Measurements from ENCODE around the gene LAMA2. TPM values are rescaled to one million over a fixed set of nuclear protein-coding genes. Genes with fewer than 3 reads are reported as not detected.

The LAMA2 gene
- total RNA-seq, 3 donors from 2014 or later (not counting 1 experiment from before 2014, with no cell fraction given) = 2.1 to 5.3 (median 3.6) TPM

DNA sequence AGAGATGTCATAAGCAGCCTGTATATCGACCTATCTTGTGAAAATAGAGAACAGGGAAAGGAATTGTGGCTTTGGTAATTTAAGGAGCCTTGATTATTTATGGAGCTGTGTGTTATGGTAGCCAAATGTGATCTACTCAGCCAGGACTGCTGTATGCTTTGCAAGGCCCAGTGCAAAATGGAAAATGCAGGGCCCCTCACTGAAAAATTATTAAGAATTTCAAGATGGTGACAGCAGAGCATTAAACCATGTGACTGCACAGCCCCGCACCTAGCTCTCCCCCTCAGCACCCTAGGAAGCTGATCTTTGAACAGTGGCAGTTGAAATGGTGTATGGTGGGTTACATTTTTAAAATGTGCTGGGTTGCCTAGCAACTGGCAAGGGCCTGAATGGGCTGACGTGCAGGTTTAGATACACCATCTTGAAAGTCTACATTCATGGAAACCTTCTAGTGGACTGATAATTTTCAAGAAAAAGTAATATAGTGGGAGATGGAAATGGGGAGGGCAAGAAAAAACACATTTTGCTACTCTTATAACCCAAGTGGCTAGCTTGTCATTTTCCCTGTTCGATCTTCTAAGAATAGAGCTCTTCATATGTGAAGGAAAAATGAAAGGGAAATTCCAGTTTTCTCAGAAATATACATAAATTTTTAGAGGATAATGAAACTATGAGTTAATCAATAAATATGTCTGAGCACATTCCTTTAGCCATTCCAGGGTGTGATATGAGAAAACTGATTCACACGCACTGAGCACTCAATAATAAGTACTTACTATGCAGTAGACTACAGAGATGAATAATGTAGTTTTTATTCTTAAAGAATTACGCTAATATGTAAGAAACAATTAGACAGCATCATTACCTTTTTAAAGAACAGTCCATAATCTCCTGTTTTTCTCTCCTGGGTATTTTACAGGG, 619.1 kb downstream of the LAMA2 start:
- Mint-ChIP-seq H3K36me3 (no peaks in the 10 kb centered on the region), H3K27me3 (ENCODE audit: low read depth in 2 of 2) (peaks cover 3 to 6% of the 10 kb centered on the region in 2 donors), H3K4me3 (no peak overlapping the region), H3K27ac (no peak overlapping the region), H3K4me1 (peaks cover 11 to 13% of the 10 kb centered on the region in 2 donors), H3K9me3 (no peaks in the 10 kb centered on the region)
- H3K4me1 ChIP-seq (ENCODE audit: control insufficient read depth, insufficient read depth, low read length) = peaks cover 6% of the 10 kb centered on the region
- no peak overlapping the region for H3K27ac ChIP-seq (ENCODE audit: low read length)
- H3K9me3 ChIP-seq (ENCODE audit: control insufficient read depth, insufficient read depth, low read length) = no peaks in the 10 kb centered on the region
- no peaks in the 10 kb centered on the region for H3K27me3 ChIP-seq (ENCODE audit: control insufficient read depth, insufficient read depth, low read length)
- no peak overlapping the region for H3K4me3 ChIP-seq (ENCODE audit: low read length)
- ATAC-seq (no peak), DNase-seq (no peak)
- intact Hi-C loops (cut with micrococcal nuclease) = no loop called here
- TF ChIP-seq, protein P1, sequence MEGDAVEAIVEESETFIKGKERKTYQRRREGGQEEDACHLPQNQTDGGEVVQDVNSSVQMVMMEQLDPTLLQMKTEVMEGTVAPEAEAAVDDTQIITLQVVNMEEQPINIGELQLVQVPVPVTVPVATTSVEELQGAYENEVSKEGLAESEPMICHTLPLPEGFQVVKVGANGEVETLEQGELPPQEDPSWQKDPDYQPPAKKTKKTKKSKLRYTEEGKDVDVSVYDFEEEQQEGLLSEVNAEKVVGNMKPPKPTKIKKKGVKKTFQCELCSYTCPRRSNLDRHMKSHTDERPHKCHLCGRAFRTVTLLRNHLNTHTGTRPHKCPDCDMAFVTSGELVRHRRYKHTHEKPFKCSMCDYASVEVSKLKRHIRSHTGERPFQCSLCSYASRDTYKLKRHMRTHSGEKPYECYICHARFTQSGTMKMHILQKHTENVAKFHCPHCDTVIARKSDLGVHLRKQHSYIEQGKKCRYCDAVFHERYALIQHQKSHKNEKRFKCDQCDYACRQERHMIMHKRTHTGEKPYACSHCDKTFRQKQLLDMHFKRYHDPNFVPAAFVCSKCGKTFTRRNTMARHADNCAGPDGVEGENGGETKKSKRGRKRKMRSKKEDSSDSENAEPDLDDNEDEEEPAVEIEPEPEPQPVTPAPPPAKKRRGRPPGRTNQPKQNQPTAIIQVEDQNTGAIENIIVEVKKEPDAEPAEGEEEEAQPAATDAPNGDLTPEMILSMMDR (IDR thresholded peaks at IDR 0.05) = no peak
- whole genome bisulfite sequencing (ENCODE audit: insufficient coverage) = 75% methylated on average over 4 of the region's 6 CpGs
- no peaks in the 10 kb centered on the region for H3K36me3 ChIP-seq (ENCODE audit: control insufficient read depth, insufficient read depth, low read length)

DNA sequence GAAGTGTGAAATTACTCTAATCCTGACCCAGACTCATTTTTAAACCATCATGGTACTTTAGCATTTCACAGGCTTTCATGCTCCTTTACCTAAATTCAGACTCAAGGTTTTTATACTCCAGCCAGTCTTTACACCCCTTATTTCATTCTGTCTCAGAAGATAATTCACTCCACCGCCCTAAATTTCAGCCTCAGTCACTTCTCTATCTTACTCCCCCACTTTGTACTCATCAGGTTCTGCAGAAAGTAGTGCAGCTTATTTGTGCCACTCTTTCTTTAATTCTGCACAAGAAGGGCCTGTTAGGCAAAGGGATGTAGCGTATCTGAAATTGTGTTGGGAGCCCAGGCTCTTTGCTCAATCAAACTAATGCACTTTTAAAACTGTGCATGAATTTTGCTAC, 621.5 kb downstream of the LAMA2 start:
- Histone ChIP-seq H3K27me3 (ENCODE audit: control insufficient read depth, insufficient read depth, low read length) (no peaks in the 10 kb centered on the region), H3K4me1 (ENCODE audit: control insufficient read depth, insufficient read depth, low read length) (peaks cover 1% of the 10 kb centered on the region), H3K9me3 (ENCODE audit: control insufficient read depth, insufficient read depth, low read length) (no peaks in the 10 kb centered on the region), H3K27ac (ENCODE audit: low read length) (no peak overlapping the region), H3K36me3 (ENCODE audit: control insufficient read depth, insufficient read depth, low read length) (no peaks in the 10 kb centered on the region), H3K4me3 (ENCODE audit: low read length) (no peak overlapping the region)
- Mint-ChIP-seq H3K4me1 (peaks cover 2 to 5% of the 10 kb centered on the region in 2 donors), H3K36me3 (peaks cover 3% of the 10 kb centered on the region), H3K4me3 (no peak overlapping the region), H3K27me3 (ENCODE audit: low read depth in 2 of 2) (no peaks in the 10 kb centered on the region), H3K27ac (no peak overlapping the region), H3K9me3 (no peaks in the 10 kb centered on the region)
- DNase-seq (no peak), ATAC-seq (no peak)
- 98% methylated on average over 2 of the region's 2 CpGs for WGBS (ENCODE audit: insufficient coverage)
- intact Hi-C loops (cut with micrococcal nuclease) = no loop called here
- TF ChIP-seq, protein P1 (IDR thresholded peaks at IDR 0.05) = no peak

DNA sequence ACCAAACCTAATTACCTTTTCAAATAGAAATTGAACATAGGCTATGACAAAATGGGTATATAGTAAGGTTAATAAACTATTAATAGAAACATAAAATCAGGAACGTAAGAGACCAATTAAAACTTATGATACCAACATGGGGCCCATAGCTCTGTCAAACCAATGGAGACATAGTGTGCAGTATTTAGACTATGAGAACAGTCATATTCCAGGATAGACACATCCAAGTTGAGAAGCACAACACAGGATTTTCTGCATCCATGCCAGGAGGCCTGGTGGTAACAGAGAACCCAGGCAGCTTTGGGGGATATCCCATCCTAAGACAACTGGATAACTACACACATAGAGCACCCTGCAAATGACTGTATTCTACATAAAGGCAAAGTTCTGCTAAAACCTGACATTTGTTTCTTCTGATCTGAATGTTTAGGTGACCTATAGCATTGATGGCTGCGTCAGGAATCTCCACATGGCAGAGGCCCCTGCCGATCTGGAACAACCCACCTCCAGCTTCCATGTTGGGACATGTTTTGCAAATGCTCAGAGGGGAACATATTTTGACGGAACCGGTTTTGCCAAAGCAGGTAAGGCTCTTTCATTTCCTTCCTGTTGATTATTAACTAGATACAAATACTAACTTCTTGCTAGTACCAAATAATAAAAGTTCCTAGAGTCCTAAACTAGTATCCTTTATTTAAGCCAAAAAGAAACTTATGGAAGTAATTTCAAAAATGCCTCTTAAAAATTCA, 624.3 kb downstream of the LAMA2 start:
- no peak overlapping the region for H3K4me3 Mint-ChIP-seq
- intact Hi-C loops (cut with micrococcal nuclease) = no loop called here
- no peaks in the 10 kb centered on the region for H3K9me3 ChIP-seq (ENCODE audit: control insufficient read depth, insufficient read depth, low read length)
- H3K36me3 ChIP-seq (ENCODE audit: control insufficient read depth, insufficient read depth, low read length) = no peaks in the 10 kb centered on the region
- no peaks in the 10 kb centered on the region for H3K27me3 ChIP-seq (ENCODE audit: control insufficient read depth, insufficient read depth, low read length)
- H3K4me3 ChIP-seq (ENCODE audit: low read length) = no peak overlapping the region
- DNase-seq (no peak), ATAC-seq (no peak)
- no peak overlapping the region for H3K27ac ChIP-seq (ENCODE audit: low read length)
- TF ChIP-seq, protein P1 (IDR thresholded peaks at IDR 0.05) = no peak
- H3K4me1 Mint-ChIP-seq = no peaks in the 10 kb centered on the region
- no peak overlapping the region for H3K27ac Mint-ChIP-seq
- H3K9me3 Mint-ChIP-seq = no peaks in the 10 kb centered on the region
- H3K36me3 Mint-ChIP-seq = peaks cover 22% of the 10 kb centered on the region
- H3K27me3 Mint-ChIP-seq (ENCODE audit: low read depth in 2 of 2) = peaks cover 0 to 5% of the 10 kb centered on the region in 2 donors
- H3K4me1 ChIP-seq (ENCODE audit: control insufficient read depth, insufficient read depth, low read length) = no peaks in the 10 kb centered on the region
- WGBS (ENCODE audit: insufficient coverage) = 93% methylated on average over 5 of the region's 5 CpGs
